Hindlimb muscle (tissue), 1 donor: ENCODE results near the gene LRCH3. TPM values are rescaled to one million over a fixed set of nuclear protein-coding genes. Genes with fewer than 3 reads are reported as not detected.

Experiments used
- polyA plus RNA-seq: library from polyadenylated mRNA; unstranded; fragments of 120-200 nt; gene quantifications from one replicate; pipeline ENCODE4 v1.2.1, GENCODE V29; 2013; ENCODE audit not compliant: insufficient read length

LRCH3 gene
- polyA plus RNA-seq, 1 donor: 36.4 TPM

Other genes with a start within 250 kb of the LRCH3 start
- 5.5 TPM for gene BDH1, start 235.3 kb upstream of the LRCH3 start, polyA plus RNA-seq
- gene RUBCN, start 54.4 kb upstream of the LRCH3 start, polyA plus RNA-seq: 10.4 TPM
- gene FYTTD1, start 41.4 kb upstream of the LRCH3 start, polyA plus RNA-seq: 64.1 TPM
- 1,737 TPM for gene RPL35A, start 158.9 kb downstream of the LRCH3 start, polyA plus RNA-seq
- 3.8 TPM for gene LMLN, start 169.0 kb downstream of the LRCH3 start, polyA plus RNA-seq